Tibial nerve (tissue), 3 donors: Measurements from ENCODE around the gene ADAMTS3.

Experiments used
- POLR2A ChIP-seq, 2 donors: fragments of 450-650 bp; IDR thresholded peaks; one replicate each; pipeline ENCODE4 v1.6.1; 2017; ENCODE audit warnings: antibody characterized with exemption in 2 of 2, mild to moderate bottlenecking in 2 of 2, moderate library complexity in 2 of 2
- TF ChIP-seq, protein P1 (sequence below), 5 experiments: fragments of 200-600 bp in 3 of 5; fragments of 450-650 bp in 2 of 5; sonication (generic) in 3 of 5; IDR thresholded peaks; one replicate each; pipeline ENCODE4 v1.5.1; 2016 to 2019; ENCODE audit warnings: antibody characterized with exemption in 5 of 5, mild to moderate bottlenecking in 3 of 5, moderate library complexity in 2 of 5

DNA sequence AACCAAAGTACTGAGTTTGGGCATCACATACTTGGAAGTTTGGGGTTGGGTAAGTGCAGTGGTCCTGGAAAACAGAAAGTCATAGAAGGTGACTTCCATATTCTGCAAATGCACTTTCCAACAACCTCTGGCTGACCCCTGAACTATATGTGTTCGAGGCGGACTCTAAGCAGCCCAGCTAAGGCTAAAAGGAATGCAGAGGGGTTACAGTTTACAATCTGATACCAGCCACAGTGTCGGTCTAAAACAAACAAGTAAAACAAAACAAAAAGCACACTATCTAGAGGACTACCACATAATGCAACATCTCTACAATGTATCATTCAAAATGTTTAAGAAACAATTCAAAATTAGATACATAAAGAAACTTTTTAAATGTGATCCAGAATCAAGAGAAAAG, 185.6 kb downstream of the ADAMTS3 start:
- TF ChIP-seq, protein P1, sequence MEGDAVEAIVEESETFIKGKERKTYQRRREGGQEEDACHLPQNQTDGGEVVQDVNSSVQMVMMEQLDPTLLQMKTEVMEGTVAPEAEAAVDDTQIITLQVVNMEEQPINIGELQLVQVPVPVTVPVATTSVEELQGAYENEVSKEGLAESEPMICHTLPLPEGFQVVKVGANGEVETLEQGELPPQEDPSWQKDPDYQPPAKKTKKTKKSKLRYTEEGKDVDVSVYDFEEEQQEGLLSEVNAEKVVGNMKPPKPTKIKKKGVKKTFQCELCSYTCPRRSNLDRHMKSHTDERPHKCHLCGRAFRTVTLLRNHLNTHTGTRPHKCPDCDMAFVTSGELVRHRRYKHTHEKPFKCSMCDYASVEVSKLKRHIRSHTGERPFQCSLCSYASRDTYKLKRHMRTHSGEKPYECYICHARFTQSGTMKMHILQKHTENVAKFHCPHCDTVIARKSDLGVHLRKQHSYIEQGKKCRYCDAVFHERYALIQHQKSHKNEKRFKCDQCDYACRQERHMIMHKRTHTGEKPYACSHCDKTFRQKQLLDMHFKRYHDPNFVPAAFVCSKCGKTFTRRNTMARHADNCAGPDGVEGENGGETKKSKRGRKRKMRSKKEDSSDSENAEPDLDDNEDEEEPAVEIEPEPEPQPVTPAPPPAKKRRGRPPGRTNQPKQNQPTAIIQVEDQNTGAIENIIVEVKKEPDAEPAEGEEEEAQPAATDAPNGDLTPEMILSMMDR (IDR thresholded peaks at IDR 0.05) = no peak
- no peak for TF ChIP-seq POLR2A (IDR thresholded peaks at IDR 0.05)
